ENCODE measurements around the gene SYNPO. TPM values are rescaled to one million over a fixed set of nuclear protein-coding genes. Genes with fewer than 3 reads are reported as not detected.

Gene SYNPO
- total RNA-seq, 1 donor from 2014 or later: 16.1 TPM

GRCh38 chr5:150659360-150660107, 19.1 kb downstream of the SYNPO start:
- Mint-ChIP-seq H3K4me1 (ENCODE audit: low read depth, unreplicated experiment) (peaks cover 15% of the 10 kb centered on the region), H3K27ac (ENCODE audit: unreplicated experiment) (no peak overlapping the region), H3K27me3 (ENCODE audit: unreplicated experiment) (peaks cover 9% of the 10 kb centered on the region), H3K9me3 (ENCODE audit: unreplicated experiment) (peaks cover 2% of the 10 kb centered on the region), H3K4me3 (ENCODE audit: unreplicated experiment) (no peak overlapping the region), H3K36me3 (ENCODE audit: unreplicated experiment) (no peaks in the 10 kb centered on the region)
- no peak for DNase-seq
- TF ChIP-seq, protein P1, sequence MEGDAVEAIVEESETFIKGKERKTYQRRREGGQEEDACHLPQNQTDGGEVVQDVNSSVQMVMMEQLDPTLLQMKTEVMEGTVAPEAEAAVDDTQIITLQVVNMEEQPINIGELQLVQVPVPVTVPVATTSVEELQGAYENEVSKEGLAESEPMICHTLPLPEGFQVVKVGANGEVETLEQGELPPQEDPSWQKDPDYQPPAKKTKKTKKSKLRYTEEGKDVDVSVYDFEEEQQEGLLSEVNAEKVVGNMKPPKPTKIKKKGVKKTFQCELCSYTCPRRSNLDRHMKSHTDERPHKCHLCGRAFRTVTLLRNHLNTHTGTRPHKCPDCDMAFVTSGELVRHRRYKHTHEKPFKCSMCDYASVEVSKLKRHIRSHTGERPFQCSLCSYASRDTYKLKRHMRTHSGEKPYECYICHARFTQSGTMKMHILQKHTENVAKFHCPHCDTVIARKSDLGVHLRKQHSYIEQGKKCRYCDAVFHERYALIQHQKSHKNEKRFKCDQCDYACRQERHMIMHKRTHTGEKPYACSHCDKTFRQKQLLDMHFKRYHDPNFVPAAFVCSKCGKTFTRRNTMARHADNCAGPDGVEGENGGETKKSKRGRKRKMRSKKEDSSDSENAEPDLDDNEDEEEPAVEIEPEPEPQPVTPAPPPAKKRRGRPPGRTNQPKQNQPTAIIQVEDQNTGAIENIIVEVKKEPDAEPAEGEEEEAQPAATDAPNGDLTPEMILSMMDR (IDR thresholded peaks at IDR 0.05; ENCODE audit: partially characterized antibody, unreplicated experiment): no peak

DNA sequence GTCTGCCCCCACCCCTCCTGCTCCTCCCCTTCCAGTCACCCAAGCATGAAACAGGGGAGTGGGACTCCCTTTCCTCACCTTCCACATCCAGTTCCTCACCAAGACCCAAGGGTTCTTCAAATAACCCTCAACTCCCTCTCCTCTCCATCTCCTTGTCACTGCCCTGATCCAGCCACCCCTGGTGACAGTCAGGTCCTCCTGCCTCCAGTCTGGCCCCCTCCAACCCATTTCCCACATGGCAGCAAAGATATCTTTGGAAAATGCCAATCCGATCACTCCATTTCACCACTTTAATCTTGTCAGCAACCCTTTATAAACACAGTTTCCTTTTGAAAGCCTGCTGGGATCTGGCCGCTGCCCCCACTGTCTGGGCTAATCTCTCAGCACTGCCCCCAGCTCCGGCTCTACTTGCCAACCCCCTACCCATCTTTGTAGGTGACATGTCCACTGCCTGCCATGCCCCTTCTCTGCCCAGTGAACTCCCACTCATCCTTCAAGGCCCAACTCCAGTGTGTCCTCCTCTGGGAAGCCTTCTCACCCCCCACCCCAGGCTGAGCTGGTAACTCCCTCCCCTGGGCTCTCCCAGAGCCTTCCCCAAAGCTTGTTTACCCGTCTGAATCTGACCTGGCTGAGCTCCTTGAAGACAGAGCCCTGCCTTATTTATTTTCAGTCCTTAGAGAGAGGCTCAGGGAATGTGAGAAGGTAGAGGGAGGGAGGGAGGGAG, 19.8 kb downstream of the SYNPO start:
- no peaks in the 10 kb centered on the region for H3K36me3 Mint-ChIP-seq (ENCODE audit: unreplicated experiment)
- peaks cover 15% of the 10 kb centered on the region for H3K4me1 Mint-ChIP-seq (ENCODE audit: low read depth, unreplicated experiment)
- no peak for DNase-seq
- peaks cover 2% of the 10 kb centered on the region for H3K9me3 Mint-ChIP-seq (ENCODE audit: unreplicated experiment)
- H3K27me3 Mint-ChIP-seq (ENCODE audit: unreplicated experiment): peaks cover 9% of the 10 kb centered on the region
- TF ChIP-seq, protein P1 (IDR thresholded peaks at IDR 0.05; ENCODE audit: partially characterized antibody, unreplicated experiment): no peak
- no peak overlapping the region for H3K27ac Mint-ChIP-seq (ENCODE audit: unreplicated experiment)
- no peak overlapping the region for H3K4me3 Mint-ChIP-seq (ENCODE audit: unreplicated experiment)

DNA sequence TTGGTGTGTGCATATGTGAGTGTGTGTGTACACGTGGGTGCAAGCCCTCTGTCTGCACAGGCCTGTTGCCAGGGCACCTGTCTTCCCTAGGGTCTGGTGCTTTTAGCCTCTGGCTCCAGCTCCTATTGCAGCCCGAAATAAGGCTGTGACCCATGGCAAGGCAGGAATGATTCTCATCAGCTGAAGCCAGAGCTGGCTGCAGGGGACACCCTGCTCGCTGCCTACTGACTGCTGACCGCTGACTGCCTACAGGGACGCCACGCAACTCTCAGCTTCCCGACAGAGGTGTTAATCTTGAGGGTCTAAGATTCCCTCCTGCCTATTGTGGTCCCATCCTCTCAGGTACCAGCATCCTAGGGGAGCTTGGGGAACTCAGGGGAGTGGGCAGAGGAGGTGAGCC, 20.6 kb downstream of the SYNPO start, which contains the start of gene MYOZ3:
MYOZ3 (plus strand) TSS at position 166 of the 400 bp plus-strand sequence. CDS start 1,691 bp downstream, outside the sequence.
- no peaks in the 10 kb centered on the region for H3K36me3 Mint-ChIP-seq (ENCODE audit: unreplicated experiment)
- peaks cover 9% of the 10 kb centered on the region for H3K27me3 Mint-ChIP-seq (ENCODE audit: unreplicated experiment)
- no peaks in the 10 kb centered on the region for H3K9me3 Mint-ChIP-seq (ENCODE audit: unreplicated experiment)
- peaks cover 15% of the 10 kb centered on the region for H3K4me1 Mint-ChIP-seq (ENCODE audit: low read depth, unreplicated experiment)
- no peak within 1 kb of the TSS for H3K4me3 Mint-ChIP-seq (ENCODE audit: unreplicated experiment)
- DNase-seq: no peak
- TF ChIP-seq, protein P1 (IDR thresholded peaks at IDR 0.05; ENCODE audit: partially characterized antibody, unreplicated experiment): no peak
- no peak within 1 kb of the TSS for H3K27ac Mint-ChIP-seq (ENCODE audit: unreplicated experiment)

DNA sequence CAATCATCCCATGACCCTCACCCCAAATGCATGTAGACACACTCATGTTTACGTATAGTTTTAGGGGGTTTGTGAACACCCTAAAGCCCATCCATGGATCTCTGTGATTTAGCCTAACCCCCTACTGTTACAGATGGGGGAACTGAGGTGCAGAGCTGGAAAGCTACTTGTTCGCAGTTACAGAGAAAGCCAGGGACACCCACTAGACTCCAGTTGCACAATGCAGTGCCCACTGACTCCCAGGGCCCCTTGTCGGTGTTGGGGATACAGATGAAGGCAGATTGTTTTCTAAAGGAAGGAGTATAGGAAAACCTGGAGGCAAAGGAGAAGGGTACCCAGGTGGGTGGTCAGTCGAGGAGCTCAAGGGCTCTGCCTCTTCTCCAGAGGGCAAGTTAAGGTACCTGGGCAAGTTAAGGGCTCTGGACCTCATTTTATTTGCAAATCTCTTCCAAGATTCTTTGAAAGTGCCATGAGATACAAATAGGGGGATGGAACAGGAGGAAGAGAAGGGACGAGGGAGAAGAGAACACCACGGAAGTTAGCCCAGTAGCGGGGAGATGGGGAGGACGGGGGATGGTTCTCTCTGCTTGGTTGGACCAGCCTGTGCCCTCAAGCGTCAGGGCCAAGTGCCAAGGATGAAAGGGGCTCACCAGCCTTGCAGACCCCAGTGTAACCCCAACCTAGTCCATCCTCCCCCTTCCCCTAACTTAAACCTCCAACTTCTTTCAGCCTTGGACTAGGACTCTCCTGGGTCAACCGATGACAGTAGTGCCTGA, 21.5 kb downstream of the SYNPO start:
- H3K27ac Mint-ChIP-seq (ENCODE audit: unreplicated experiment): no peak overlapping the region
- H3K4me1 Mint-ChIP-seq (ENCODE audit: low read depth, unreplicated experiment): peaks cover 15% of the 10 kb centered on the region
- DNase-seq: no peak
- TF ChIP-seq, protein P1 (IDR thresholded peaks at IDR 0.05; ENCODE audit: partially characterized antibody, unreplicated experiment): no peak
- H3K36me3 Mint-ChIP-seq (ENCODE audit: unreplicated experiment): no peaks in the 10 kb centered on the region
- H3K9me3 Mint-ChIP-seq (ENCODE audit: unreplicated experiment): no peaks in the 10 kb centered on the region
- no peak overlapping the region for H3K4me3 Mint-ChIP-seq (ENCODE audit: unreplicated experiment)
- H3K27me3 Mint-ChIP-seq (ENCODE audit: unreplicated experiment): peaks cover 9% of the 10 kb centered on the region
